Bronchial epithelial cell (primary cell): ENCODE measurements around the gene TMEM132D. TPM values are rescaled to one million over a fixed set of nuclear protein-coding genes. Genes with fewer than 3 reads are reported as not detected.

Experiments used
- DNase-seq: peaks from one replicate; pipeline ENCODE4 v3.0.0-alpha.2; 2010; ENCODE audit warnings: low read depth
- FAIRE-seq: peaks from 2 replicates; lab custom pipeline; 2011; peaks lifted over from hg19 to GRCh38; lab: Jason Lieb, UNC
- H3K27me3 ChIP-seq: 2 replicates; pipeline ENCODE4 v1.5.1; 2011; ENCODE audit warnings: low read length; ENCODE audit not compliant: control insufficient read depth, insufficient read depth
- H3K36me3 ChIP-seq: 2 replicates; pipeline ENCODE4 v1.5.1; 2011; ENCODE audit warnings: low read length; ENCODE audit not compliant: control insufficient read depth, insufficient read depth
- H3K4me3 ChIP-seq: 2 replicates; pipeline ENCODE4 v1.5.1; 2011; ENCODE audit warnings: mild to moderate bottlenecking, low read depth, low read length, control low read depth
- total RNA-seq: library from RNA; depleted of rRNA; stranded (reverse); fragments of >200 nt; gene quantifications from 2 replicates; pipeline ENCODE4 v1.2.1, GENCODE V29; 2014
- TF ChIP-seq, protein P1 (sequence below): IDR thresholded peaks from 2 replicates; pipeline ENCODE4 v1.5.1; 2011; ENCODE audit warnings: mild to moderate bottlenecking, moderate library complexity, low read length, control low read depth, inconsistent platforms; ENCODE audit not compliant: insufficient read depth, severe bottlenecking

Gene TMEM132D
- total RNA-seq, 1 donor from 2014 or later: not detected

DNA sequence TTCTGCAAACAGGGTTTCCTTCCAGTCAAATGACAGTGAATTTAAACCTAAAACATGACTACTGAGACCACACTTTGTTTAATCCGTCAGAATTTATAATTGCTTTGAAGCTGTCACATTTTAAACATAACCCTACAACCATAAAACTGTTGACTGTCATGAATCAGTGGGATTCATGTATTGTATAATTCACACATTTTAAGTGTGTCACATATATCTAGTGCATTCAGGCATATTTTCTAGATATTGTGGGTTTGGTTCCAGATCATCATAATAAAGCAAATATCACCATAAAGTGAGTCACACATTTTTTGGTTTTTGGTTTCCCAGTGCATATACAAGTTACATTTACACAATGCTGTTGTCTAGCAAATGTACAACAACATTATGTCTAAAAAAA is 304.4 kb downstream of the TMEM132D start:
- no peaks in the 10 kb centered on the region for H3K27me3 ChIP-seq
- DNase-seq (no peak), FAIRE-seq (no peak)
- TF ChIP-seq, protein P1, sequence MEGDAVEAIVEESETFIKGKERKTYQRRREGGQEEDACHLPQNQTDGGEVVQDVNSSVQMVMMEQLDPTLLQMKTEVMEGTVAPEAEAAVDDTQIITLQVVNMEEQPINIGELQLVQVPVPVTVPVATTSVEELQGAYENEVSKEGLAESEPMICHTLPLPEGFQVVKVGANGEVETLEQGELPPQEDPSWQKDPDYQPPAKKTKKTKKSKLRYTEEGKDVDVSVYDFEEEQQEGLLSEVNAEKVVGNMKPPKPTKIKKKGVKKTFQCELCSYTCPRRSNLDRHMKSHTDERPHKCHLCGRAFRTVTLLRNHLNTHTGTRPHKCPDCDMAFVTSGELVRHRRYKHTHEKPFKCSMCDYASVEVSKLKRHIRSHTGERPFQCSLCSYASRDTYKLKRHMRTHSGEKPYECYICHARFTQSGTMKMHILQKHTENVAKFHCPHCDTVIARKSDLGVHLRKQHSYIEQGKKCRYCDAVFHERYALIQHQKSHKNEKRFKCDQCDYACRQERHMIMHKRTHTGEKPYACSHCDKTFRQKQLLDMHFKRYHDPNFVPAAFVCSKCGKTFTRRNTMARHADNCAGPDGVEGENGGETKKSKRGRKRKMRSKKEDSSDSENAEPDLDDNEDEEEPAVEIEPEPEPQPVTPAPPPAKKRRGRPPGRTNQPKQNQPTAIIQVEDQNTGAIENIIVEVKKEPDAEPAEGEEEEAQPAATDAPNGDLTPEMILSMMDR: no peak
- no peaks in the 10 kb centered on the region for H3K36me3 ChIP-seq
- no peak overlapping the region for H3K4me3 ChIP-seq

DNA sequence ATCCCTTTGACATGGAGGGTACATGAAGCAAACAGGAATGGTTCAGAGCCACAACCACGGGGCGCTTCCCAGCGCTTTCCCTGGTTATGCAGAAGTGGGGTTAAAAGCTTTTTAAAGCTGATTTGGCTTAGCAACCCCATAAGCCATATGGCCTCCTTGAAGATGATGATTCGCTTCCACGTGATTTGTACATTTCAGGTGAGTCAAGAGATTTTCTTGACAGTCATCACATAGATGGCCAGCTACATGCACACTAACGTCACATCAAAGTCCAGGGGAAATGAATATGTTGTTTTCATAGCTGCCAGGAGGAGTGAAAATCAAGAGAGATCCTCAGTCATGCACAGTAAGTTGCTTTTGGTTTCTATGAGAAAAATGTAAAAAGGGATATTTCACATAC is 309.7 kb downstream of the TMEM132D start:
- no peak for FAIRE-seq
- TF ChIP-seq, protein P1: no peak
- DNase-seq: peak; percentile 4
- Histone ChIP-seq H3K27me3 (no peaks in the 10 kb centered on the region), H3K4me3 (no peak overlapping the region), H3K36me3 (no peaks in the 10 kb centered on the region)

DNA sequence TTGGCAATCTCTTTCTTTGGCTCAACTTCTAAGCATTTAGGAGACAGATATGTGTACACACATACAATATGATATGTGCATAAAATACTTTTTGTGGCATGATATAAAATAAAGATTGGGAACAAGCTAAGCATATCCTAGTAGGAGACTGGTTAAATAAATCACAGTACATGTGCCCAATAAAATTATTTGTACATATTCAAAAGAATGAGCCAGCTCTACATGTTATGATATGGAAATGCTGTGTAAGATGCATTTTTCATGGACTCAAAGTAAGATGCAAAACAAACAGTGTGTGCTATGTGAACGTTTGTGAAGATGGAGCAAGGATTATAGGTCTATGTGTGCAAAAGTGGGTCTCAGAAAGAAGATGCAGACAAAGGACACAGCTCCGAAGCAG is 311.4 kb downstream of the TMEM132D start:
- Histone ChIP-seq H3K36me3 (no peaks in the 10 kb centered on the region), H3K27me3 (no peaks in the 10 kb centered on the region), H3K4me3 (no peak overlapping the region)
- FAIRE-seq (no peak), DNase-seq (no peak)
- TF ChIP-seq, protein P1: no peak

DNA sequence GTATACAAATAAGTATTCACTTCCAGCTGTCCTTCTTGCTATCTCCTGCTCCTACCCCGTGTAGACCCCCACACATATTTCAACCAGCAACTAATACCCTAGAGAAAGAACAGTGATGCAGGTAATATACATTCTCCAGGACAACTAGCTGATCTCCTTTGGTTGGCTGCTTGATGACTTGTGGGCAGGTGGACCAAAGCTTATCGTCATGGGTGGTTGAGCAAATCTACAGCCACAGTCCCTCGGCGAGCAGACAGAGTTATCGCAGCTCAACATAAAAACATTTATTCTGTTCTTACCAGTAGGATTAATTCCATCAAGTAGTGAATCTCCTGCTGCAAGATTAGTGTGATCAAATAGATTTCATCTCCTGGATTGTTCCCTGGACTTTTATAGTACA is 314.3 kb downstream of the TMEM132D start:
- TF ChIP-seq, protein P1: no peak
- no peaks in the 10 kb centered on the region for H3K27me3 ChIP-seq
- FAIRE-seq: no peak
- no peaks in the 10 kb centered on the region for H3K36me3 ChIP-seq
- H3K4me3 ChIP-seq: no peak overlapping the region
- no peak for DNase-seq

DNA sequence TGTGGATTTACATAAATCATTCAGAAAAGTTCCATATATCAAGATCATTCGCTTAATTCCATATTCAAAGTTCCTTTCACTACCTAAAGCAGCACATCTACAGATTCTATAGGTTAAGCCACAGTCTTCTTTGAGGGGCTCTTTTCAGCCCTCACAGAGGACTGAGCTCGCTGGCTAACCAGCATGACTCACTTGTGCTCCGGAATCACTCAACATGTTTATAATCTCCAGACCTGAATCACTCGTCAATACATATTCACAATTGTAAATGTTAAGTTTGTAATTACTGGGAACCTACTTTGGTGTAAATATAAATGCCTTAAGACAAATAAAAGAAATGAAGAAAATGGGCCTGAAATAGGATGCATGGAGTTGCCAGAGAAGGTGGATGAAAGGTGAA is 315.7 kb downstream of the TMEM132D start:
- no peaks in the 10 kb centered on the region for H3K36me3 ChIP-seq
- DNase-seq: no peak
- FAIRE-seq: no peak
- H3K4me3 ChIP-seq: no peak overlapping the region
- TF ChIP-seq, protein P1: no peak
- H3K27me3 ChIP-seq: no peaks in the 10 kb centered on the region

DNA sequence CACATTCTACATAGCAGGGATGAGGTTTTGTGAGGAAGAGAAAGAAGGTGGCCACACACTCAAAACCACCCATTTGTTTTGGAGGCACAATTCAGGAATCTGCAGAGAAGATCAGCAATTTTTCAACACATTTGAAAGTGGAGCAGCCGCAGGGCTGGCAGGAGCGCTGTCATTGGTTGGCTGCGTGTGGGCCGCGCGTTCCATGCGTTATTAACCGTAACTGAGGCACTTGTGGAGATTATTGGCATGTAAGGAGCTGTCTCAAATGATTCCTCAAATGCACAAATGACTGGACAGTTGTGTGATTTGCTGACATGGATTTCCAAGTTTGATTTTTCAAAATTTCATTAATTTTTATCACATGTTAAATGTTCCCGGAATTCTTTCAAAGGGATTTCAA is 318.5 kb downstream of the TMEM132D start:
- FAIRE-seq (no peak), DNase-seq (no peak)
- Histone ChIP-seq H3K27me3 (no peaks in the 10 kb centered on the region), H3K36me3 (no peaks in the 10 kb centered on the region), H3K4me3 (no peak overlapping the region)
- TF ChIP-seq, protein P1: no peak
